Measurements from ENCODE around the gene CDC42SE2.

- TF ChIP-seq, protein P1, sequence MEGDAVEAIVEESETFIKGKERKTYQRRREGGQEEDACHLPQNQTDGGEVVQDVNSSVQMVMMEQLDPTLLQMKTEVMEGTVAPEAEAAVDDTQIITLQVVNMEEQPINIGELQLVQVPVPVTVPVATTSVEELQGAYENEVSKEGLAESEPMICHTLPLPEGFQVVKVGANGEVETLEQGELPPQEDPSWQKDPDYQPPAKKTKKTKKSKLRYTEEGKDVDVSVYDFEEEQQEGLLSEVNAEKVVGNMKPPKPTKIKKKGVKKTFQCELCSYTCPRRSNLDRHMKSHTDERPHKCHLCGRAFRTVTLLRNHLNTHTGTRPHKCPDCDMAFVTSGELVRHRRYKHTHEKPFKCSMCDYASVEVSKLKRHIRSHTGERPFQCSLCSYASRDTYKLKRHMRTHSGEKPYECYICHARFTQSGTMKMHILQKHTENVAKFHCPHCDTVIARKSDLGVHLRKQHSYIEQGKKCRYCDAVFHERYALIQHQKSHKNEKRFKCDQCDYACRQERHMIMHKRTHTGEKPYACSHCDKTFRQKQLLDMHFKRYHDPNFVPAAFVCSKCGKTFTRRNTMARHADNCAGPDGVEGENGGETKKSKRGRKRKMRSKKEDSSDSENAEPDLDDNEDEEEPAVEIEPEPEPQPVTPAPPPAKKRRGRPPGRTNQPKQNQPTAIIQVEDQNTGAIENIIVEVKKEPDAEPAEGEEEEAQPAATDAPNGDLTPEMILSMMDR (IDR thresholded peaks at IDR 0.05; ENCODE audit: insufficient read depth, low read length, poor library complexity, severe bottlenecking): no peak
- no peak for TF ChIP-seq EZH2phosphoT487 (conservative IDR thresholded peaks at IDR 0.05; ENCODE audit: low read length)
These were observed 42.0 kb upstream of the CDC42SE2 start for GRCh38 chr5:131221888-131222287.
